GM19023 (cell line): Measurements from ENCODE around the gene HMCES.
"Not testable (repeated sequence)": the region's sequence is repeated elsewhere in the genome, so short reads cannot be mapped to it uniquely, and the experiment has no call there.

Experiments used
- ATAC-seq: cut with Tn5 transposase; IDR thresholded peaks from one replicate; pipeline ENCODE4 v1.9.1; 2021; ENCODE audit warnings: mild to moderate bottlenecking, moderate library complexity; ENCODE audit not compliant: unreplicated experiment

The HMCES gene

GRCh38 chr3:129317014-129317771 is 38.5 kb downstream of the HMCES start:
- ATAC-seq, result no peak

- no peak for ATAC-seq
Measured at GRCh38 chr3:129317848-129318247, 39.2 kb downstream of the HMCES start.

- no peak for ATAC-seq
Measured at GRCh38 chr3:129318921-129319320, 40.3 kb downstream of the HMCES start.

- no peak for ATAC-seq
Measured at GRCh38 chr3:129320261-129320660, 41.6 kb downstream of the HMCES start.

GRCh38 chr3:129320825-129321487 is 42.3 kb downstream of the HMCES start:
- ATAC-seq, result no peak

GRCh38 chr3:129321887-129322286 is 43.2 kb downstream of the HMCES start:
- ATAC-seq, result no peak

GRCh38 chr3:129323651-129324294 is 45.1 kb downstream of the HMCES start:
- no peak for ATAC-seq

- ATAC-seq, result no peak
Measured at GRCh38 chr3:129324855-129325254, 46.2 kb downstream of the HMCES start.

- ATAC-seq, result no peak
Measured at GRCh38 chr3:129325383-129325782, 46.7 kb downstream of the HMCES start.

- no peak for ATAC-seq
Measured at GRCh38 chr3:129326138-129326537, 47.5 kb downstream of the HMCES start.

GRCh38 chr3:129326595-129326994 is 47.9 kb downstream of the HMCES start:
- no peak for ATAC-seq

- ATAC-seq, result no peak
Measured at GRCh38 chr3:129327510-129327909, 48.8 kb downstream of the HMCES start.

GRCh38 chr3:129329858-129330257 is 51.2 kb downstream of the HMCES start:
- no peak for ATAC-seq

- ATAC-seq, result no peak
Measured at GRCh38 chr3:129330409-129330808, 51.7 kb downstream of the HMCES start.

GRCh38 chr3:129333891-129334290 is 55.2 kb downstream of the HMCES start:
- no peak for ATAC-seq

GRCh38 chr3:129336093-129336706 is 57.5 kb downstream of the HMCES start:
- ATAC-seq, result no peak

- not testable (repeated sequence) for ATAC-seq
Measured at GRCh38 chr3:129337719-129338118, 59.0 kb downstream of the HMCES start.

GRCh38 chr3:129339186-129339585 is 60.5 kb downstream of the HMCES start:
- ATAC-seq, result not testable (repeated sequence)

GRCh38 chr3:129339833-129340232 is 61.2 kb downstream of the HMCES start:
- ATAC-seq, result not testable (repeated sequence)

GRCh38 chr3:129341331-129342141 is 62.9 kb downstream of the HMCES start:
- ATAC-seq, result no peak
